NCI-H526 (cell line): ENCODE results near the gene NAA40.

Source experiments
- DNase-seq, 2 experiments: peaks; one replicate each; lab custom pipeline; 2025; lab: John Stamatoyannopoulos, UW

NAA40 gene

GRCh38 chr11:63986932-63987513 lies 48.2 kb downstream of the NAA40 start:
- no peak for DNase-seq

GRCh38 chr11:63991558-63991957 lies 52.8 kb downstream of the NAA40 start:
- DNase-seq: no peak

DNA sequence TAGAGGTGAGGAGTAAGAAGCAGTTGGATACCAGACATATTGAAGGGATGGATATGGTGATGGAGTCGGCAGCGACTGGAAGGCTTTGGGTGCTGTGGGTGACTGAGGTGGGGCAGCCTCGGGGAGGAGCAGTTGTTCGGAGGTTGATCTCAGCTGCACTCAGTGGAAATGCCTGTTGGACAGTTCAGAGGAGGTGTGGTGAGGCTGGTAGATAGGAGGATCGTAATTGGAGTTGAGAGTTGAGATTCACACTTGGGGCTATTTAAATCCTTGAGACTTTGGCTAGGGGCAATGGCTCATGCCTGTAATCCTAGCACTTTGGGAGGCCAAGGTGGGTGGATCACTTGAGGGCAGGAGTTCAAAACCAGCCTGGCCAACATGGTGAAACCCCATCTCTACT lies 54.3 kb downstream of the NAA40 start:
- no peak for DNase-seq

DNA sequence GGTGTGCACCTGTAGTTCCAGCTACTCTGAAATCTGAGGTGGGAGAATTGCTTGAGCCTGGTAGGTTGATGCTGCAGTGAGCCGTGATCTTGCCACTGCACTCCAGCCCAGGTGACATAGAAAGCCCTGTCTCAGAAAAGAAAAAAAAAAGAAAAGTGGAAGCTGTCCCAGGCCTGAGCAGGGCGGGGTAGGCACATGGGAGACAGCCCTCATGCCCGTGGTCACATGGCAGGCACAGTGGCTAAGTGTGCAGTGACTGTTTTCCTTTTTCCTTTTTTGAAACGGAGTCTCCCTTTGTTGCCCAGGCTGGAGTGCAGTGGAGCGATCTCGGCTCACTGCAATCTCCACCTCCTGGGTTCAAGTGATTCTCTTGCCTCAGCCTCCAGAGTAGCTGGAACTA lies 55.2 kb downstream of the NAA40 start:
- no peak for DNase-seq

- DNase-seq: no peak
Measured at GRCh38 chr11:63996512-63996911, 57.7 kb downstream of the NAA40 start.

DNA sequence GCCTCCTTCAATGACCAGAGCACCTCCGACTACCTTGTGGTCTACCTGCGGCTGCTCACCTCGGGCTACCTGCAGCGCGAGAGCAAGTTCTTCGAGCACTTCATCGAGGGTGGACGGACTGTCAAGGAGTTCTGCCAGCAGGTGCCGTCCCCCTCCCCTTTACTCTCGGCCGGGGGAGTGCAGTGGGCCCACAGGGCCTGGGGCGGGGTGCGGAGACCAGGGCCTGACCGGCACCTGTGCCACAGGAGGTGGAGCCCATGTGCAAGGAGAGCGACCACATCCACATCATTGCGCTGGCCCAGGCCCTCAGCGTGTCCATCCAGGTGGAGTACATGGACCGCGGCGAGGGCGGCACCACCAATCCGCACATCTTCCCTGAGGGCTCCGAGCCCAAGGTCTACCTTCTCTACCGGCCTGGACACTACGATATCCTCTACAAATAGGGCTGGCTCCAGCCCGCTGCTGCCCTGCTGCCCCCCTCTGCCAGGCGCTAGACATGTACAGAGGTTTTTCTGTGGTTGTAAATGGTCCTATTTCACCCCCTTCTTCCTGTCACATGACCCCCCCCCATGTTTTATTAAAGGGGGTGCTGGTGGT lies 58.4 kb downstream of the NAA40 start:
- DNase-seq: no peak

GRCh38 chr11:63997801-63998337 lies 59.1 kb downstream of the NAA40 start:
- no peak for DNase-seq

- DNase-seq: peak; percentile 49 to 82
Measured at GRCh38 chr11:63998558-63999348, 60.0 kb downstream of the NAA40 start.

DNA sequence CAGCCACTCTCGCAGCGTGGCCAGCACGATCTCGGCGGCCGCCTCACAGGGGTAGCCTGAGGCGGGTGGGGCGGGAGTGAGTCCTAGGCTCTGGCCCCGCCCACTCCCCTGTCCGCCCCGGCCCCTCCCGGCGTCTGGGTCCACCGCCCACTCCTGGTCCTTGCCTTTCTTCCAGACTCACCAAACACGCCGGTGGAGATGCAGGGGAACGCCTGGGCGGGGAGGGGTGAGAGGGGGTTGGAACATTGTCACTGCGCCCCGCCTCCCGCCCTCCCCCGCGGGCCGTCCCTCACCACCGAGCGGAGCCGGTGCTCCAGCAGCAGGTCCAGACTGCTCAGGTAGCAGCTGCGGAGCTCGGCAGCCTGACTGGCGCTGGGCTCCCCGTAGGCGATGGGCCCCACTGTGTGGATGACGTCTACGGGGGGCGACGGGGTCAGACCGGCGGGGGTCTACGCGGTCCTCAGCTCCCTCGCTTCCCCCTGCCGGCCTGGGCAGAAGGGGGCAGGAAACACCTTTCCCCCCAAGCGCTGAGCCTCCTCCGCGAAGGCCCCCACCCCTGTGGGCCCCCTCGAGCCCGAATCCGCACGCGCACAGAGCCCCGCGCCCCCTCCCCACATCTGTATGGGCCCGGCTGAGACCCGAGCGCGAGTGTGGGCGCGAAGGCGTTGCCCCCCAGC lies 60.7 kb downstream of the NAA40 start:
- peak; percentile 83 to 95 for DNase-seq

- DNase-seq: peak in 1 of 2 experiments; percentile 84
Measured at GRCh38 chr11:64000026-64000739, 61.4 kb downstream of the NAA40 start.

DNA sequence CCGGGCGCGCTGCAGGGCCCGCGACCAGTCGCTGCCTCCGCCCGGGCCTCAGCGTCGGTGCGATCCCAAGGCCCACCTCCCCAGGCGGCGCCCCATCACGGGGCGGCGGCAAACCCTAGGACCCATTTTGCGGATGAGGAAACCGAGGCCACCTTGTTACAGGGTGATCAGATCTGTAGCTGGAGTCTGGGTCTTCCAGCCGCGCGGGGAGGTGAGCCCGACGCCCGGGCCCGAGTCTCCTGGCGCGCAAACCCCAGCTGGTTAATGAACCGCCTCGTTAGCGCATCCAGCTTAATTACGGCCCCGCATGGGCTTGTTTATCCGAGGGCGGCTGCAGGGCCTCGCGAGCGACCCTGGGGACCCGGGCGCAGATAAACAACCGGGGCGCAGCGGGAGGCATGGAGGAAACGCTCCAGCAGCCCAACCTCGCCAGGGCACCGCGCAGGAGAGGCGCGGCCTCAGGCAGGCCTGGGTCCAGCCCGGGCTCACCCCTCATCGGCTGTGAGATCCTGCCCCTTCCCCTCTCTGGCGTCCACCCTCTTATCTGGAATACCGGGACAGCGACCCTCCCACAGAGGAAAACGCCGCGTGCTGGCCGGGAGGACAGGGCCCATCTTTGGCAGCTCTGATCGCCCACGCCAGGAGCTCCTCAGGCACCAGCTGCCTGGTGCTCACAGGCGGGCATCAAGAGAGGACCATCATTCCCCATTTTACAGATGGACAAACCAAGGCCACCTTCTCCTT lies 62.1 kb downstream of the NAA40 start:
- DNase-seq: peak in 1 of 2 experiments; percentile 66

DNA sequence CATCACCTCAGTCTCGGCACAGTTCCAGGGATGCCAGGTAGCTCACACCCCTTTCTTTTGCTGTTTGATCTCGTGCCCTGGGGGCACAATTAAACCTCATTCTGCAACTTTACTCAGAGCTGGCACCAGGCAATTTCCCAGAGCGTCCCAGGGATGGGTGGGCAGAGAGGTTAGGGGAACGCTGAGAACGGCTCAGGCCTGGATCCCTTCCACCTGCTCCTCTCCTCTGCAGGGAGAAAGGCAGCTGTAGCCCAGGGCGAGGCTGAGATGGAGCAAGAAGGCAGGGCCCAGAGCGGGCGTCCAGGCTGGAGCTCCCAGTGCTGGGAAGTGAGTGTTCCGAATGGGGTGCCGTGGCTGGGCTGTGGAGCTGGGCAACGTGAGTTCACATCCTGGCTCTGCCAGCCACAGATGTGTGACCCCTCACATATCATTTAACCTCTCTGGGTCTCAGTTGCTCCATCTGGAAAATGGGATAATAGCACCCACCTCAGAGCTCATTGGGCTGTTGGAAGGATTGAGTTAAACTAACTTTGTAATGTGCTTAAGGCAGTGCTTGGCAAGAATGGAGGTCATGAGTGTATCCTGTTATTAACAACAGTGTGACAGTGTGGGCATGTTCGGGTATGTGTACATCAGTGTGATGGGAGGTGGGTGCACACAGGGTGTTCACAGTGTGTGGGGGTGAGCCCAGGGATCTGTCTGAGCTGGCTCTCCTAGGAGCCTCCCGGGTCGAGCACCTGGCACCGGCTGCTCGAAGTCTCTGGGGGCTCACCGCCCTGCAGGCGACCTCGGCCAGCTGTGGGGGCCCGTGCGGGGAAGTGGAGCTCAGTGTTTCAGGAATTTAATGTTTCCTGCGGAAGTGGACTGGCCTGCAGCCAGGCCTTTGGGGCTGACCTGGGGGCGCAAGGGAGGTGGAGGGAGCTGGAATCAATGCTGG lies 63.0 kb downstream of the NAA40 start:
- DNase-seq: peak in 1 of 2 experiments; percentile 37

GRCh38 chr11:64003807-64004589 lies 65.2 kb downstream of the NAA40 start:
- peak in 1 of 2 experiments; percentile 40 for DNase-seq

DNA sequence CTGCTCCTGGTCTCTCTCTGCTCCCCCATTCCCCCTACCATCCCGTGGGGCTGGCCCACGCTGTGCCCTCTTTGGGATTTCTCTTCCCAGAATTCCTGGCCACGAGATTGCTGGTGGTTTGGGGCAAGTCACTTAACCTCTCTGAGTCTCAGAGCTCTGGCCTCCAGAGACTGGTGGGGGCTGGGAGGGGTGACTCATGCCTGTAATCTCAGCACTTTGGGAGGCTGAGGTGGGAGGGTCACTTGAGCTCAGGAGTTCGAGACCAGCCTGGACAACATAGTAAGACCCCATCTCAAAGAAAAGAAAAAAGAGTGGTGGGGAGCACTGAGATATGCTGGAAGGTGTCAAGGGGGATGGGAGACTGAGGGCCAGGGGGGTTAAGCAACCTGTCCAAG lies 65.8 kb downstream of the NAA40 start:
- no peak for DNase-seq

DNA sequence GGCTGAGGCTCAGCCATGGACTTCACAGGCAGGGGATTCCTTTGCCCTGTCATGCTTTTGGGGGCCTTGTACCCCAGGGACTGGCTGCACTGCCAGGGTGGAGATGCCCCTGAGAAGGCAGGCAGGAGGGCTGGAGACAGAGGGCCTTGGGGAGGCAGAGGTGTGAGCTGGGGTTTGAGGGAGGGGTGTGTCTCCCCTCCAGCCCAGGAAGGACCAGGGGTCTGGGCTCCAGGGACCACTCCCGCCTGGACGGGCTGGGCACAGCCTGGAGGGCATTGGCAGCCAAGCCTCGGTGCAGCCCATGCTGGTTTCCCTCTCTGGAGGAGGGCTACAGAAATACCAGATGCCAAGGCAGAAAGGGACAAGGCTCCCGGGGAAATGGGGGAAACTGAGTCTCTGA lies 66.9 kb downstream of the NAA40 start:
- no peak for DNase-seq

- peak in 1 of 2 experiments; percentile 30 for DNase-seq
Measured at GRCh38 chr11:64006398-64006797, 67.6 kb downstream of the NAA40 start.
